NCI-H2081 (cell line): ENCODE measurements around the gene KHDRBS2.
A peak's percentile ranks its signal among the peaks of the same experiment; 100 is the strongest.

Source experiments
- DNase-seq, 2 experiments: peaks; one replicate each; lab custom pipeline; 2025; lab: John Stamatoyannopoulos, UW

Gene KHDRBS2

GRCh38 chr6:62285612-62286469, at the start of gene KHDRBS2:
Gene KHDRBS2 (minus strand): TSS chr6:62286225.
- peak; percentile 95 to 97 for DNase-seq

DNA sequence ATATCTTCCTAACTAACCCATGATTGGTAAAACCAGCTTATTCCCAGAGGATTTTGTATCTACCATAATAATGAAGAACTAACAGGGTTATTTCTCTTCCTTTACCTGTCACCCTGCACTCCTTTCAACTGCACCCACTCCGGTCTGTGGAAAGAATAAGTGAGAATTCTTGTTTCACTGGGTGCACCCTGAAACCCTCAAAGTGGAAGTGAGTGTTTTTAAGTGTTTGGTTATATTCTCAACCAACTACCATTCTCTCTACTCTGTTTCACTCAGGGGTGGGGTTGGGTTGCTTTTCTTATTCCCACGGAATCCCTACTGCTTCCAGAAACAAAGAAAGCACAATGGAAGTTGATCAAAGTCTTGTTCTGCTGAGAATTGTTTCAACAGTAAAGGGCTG, 42.6 kb upstream of the KHDRBS2 start:
- DNase-seq: no peak

GRCh38 chr6:62324834-62325233, 38.8 kb upstream of the KHDRBS2 start:
- no peak for DNase-seq

DNA sequence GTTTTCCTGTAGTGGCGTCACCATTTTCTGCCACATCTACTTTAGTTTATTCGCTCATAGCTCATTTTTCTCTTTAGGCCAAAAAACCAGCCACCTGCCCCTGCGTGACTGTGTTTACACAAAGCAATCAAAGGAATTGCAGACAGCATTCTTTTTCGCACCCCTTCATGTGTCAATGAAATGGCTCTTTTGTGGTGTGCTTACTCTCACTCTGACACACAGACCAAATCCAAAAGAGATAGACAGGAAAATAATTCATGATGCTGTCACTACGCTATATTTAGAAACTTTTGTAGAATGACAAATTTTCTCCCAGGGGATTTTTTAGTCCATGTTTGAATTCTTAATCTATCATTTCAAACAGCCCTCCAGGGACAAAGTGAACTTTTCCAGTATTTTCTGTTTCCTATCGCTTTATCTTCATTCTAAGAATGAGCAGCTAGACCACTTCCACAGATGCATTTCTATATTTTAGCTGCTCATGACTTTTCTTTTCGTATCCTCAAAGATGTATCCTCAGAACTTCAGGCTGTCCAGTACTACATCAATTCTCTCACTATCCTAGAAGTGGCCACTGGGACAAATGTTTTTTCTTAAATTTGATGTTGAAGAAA, 37.9 kb upstream of the KHDRBS2 start:
- peak; percentile 2 to 21 for DNase-seq

GRCh38 chr6:62298745-62299392, 12.8 kb upstream of the KHDRBS2 start:
- DNase-seq: no peak

DNA sequence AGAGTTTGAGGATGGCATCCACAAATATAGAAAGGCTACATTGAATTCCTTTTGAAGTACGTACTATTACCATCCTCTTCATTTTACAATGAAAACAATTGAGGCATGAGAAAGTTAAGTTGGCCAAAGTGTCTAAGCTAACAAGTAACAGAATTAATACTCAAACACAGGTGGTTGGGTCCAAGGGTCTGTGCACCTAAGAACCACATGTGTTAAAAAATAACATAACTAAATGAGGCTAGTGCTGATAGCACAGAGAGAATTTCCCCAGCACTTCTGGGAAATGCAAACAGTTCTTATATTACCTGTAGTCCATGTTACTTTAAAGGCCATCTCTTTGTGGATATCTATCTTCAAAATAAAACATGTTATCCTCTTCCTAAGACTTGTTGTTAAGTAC, 10.5 kb upstream of the KHDRBS2 start:
- no peak for DNase-seq

DNA sequence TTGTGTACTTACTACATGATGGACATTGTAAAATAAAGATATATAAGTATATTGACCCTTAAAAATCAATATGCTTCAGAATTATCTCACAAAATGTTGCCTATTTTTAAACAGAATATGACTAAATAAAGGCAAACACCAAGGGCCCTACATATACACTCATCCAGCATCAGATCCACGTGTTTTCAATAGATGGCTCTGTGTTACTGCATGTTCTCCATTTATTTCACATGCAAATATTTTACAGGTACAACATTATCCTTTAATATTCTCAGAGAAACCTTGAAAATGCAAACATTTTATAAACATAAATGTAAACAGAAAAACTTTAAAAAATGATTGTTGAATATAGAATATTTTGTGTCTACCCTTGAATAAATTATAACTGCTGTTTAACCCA, 2.9 kb upstream of the KHDRBS2 start:
- no peak for DNase-seq

DNA sequence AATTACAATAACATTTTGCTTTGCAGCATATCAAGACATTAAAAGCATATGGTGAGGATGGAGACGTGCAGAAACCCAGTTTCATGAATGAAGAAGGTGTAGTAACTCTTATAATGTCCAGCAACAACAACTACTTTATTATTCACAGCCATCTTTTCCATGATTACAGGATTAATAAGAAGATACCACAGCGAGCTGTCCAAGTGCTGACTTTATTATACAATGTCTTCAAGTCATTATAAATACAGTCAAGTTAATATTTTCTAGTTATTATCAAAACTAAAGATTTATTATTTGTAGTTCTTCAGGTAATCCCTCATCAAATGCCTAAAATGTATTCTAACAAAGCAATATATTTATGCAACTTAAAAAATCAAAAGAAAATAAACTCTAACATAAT, 2.5 kb upstream of the KHDRBS2 start:
- DNase-seq: no peak

DNA sequence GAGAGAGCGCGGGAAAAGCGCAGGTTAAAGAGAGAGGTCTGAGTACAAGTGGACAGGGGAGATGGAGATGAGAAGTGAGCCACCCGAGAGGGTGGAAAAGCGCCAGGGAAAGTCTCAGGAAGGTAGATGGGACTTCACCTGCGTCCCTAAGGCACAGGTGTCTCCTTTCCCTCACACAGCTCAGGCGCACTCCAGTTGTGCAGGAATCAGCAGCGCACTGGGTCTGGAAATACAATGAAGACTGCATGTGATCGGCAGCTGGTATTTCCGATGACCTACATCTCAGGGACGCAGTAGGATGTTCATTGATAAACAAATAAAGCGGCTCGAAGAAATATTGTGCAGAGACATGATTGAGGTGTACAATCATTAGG, 432 bp upstream of the KHDRBS2 start:
- peak; percentile 57 to 80 for DNase-seq

GRCh38 chr6:62284725-62285124, 1.3 kb downstream of the KHDRBS2 start:
- no peak for DNase-seq

DNA sequence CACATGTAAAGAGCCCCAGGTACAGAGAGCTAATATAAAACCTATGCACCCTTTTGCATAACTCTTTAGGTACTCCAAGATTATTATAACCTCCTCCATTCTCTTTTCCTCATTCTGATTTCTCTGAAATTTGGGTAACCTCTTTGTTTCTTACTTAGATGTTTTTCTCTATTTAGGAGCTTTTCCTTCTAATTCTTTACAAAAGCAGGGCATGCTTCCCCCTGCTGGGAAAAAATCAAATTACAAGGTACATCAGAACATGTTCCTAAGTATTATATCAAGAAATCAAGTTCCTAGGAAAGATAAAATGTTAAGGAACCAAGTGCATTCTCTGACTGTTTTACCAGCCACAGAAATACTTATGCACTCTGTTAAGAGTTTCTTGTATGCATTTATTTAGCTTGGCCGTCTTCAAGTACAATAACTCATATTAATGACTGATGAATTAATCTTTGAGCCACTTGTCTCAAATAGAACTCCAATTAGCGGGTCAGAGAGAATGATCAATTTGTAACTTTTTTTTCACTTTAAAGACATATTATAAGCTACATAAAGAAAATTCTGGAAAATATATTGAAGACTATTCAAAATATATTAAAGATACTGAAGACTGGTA, 2.1 kb downstream of the KHDRBS2 start:
- peak; percentile 70 to 72 for DNase-seq

DNA sequence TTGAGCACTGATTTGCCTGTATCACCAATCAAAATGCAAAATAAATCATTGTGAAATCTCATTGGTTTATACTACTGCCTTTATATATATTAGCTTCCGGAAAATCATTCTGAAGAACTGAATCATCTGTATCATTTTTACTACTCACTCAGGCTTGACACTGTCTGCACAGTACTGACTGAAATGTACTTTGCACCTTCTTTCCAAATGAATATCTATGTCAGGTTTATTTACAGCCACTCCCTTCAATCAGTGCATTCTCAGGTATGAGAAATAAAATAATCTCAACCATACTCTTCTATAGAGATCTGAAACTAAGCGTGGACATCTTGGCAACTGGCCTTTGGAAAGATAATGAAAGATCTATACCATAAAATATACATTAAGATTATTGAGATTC, 2.7 kb downstream of the KHDRBS2 start:
- DNase-seq: no peak

GRCh38 chr6:62280099-62280498, 5.9 kb downstream of the KHDRBS2 start:
- DNase-seq: no peak

DNA sequence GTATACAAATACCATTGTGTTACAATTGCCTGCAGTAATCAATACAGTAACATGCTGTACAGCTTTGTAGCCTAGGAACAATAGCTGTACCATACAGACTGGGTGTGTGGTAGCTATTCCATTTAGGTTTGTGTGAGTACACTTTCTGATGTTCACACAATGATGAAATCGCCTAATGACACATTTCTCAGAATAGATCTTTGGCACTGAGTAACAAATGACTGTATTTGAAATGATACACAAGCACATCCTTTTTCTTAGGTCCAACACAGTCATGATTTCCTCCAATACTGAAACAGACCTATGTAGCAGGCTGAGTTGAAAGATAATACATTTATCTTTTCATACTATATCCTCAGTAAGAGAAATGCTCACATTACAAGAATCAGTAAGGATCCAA, 13.9 kb downstream of the KHDRBS2 start:
- no peak for DNase-seq

GRCh38 chr6:62265906-62266525, 20.0 kb downstream of the KHDRBS2 start:
- DNase-seq: no peak

GRCh38 chr6:62262283-62262682, 23.7 kb downstream of the KHDRBS2 start:
- DNase-seq: no peak

GRCh38 chr6:62246087-62246486, 39.9 kb downstream of the KHDRBS2 start:
- no peak for DNase-seq

GRCh38 chr6:62236784-62237183, 49.2 kb downstream of the KHDRBS2 start:
- no peak for DNase-seq

- DNase-seq: no peak
Observed at GRCh38 chr6:62229231-62229630, 56.8 kb downstream of the KHDRBS2 start.

GRCh38 chr6:62217866-62218265, 68.2 kb downstream of the KHDRBS2 start:
- peak; percentile 4 to 18 for DNase-seq

GRCh38 chr6:62202078-62202477, 83.9 kb downstream of the KHDRBS2 start:
- DNase-seq: no peak

GRCh38 chr6:62192593-62192992, 93.4 kb downstream of the KHDRBS2 start:
- no peak for DNase-seq
